Measurements from ENCODE around the gene GNAS-AS1. TPM values are rescaled to one million over a fixed set of nuclear protein-coding genes. Genes with fewer than 3 reads are reported as not detected.

GNAS-AS1 gene
- total RNA-seq, 2 experiments from 2014 or later, result 1.7 to 2.0 TPM

DNA sequence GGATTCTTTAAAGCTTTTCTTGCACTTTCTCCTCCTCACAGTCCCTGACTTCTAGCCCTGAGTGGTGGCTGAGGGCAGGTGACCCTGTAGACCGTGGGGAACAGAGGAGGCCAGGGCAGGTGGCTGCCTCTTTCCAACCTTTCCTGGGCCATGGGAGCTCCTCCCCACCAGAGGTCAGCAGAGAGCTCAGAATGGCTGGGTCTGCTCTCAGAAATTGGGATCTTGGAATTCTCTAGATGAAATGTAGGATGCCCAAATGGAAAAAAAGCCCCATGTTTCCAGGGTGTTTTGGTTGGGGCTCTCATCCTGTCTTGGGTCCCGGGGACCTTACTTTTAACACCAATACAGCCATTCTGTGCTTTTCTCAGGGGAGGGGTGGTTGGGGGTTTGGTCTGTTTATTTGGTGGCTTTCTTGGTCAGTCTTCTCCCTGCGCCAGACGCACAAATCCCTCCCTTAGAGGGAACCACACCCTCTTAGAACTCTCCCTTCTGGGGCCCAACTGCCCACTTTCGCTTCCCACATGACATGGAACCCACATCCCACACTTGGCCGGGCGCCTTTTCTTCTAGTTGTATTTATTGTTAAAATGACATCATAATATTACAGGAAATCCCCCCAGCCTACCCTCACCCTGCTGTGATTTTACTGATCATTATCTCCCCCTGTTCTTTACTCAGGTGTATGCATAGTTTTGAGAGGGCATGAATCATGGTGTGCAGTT lies 19.8 kb upstream of the GNAS-AS1 start:
- H3K27ac Mint-ChIP-seq, result no peak overlapping the region
- ATAC-seq (peak; percentile 76), DNase-seq (peak; percentile 72)
- H3K27me3 Mint-ChIP-seq, result peaks cover 6% of the 10 kb centered on the region
- ChIA-PET CTCF (interaction anchor here (0.8 to 2.2 kb wide), 18 partner anchors 9 to 585 kb away, joined by 3 to 18 read pairs (median 4); no protein-coding TSS in a partner anchor), POLR2A (interaction anchor here (1.1 kb wide), 1 partner anchor 351 kb away, joined by 3 read pairs; no protein-coding TSS in a partner anchor)
- peaks cover 11% of the 10 kb centered on the region for H3K4me1 Mint-ChIP-seq (ENCODE audit: low read depth)
- no peak overlapping the region for H3K4me3 Mint-ChIP-seq
- H3K9me3 Mint-ChIP-seq, result no peaks in the 10 kb centered on the region
- no peaks in the 10 kb centered on the region for H3K36me3 Mint-ChIP-seq (ENCODE audit: low read depth)
- intact Hi-C loops (cut with micrococcal nuclease), result loop anchor here (5.0 to 10.0 kb wide), 2 partner anchors 354 to 532 kb away; no protein-coding TSS in a partner anchor
- TF ChIP-seq, protein P1, sequence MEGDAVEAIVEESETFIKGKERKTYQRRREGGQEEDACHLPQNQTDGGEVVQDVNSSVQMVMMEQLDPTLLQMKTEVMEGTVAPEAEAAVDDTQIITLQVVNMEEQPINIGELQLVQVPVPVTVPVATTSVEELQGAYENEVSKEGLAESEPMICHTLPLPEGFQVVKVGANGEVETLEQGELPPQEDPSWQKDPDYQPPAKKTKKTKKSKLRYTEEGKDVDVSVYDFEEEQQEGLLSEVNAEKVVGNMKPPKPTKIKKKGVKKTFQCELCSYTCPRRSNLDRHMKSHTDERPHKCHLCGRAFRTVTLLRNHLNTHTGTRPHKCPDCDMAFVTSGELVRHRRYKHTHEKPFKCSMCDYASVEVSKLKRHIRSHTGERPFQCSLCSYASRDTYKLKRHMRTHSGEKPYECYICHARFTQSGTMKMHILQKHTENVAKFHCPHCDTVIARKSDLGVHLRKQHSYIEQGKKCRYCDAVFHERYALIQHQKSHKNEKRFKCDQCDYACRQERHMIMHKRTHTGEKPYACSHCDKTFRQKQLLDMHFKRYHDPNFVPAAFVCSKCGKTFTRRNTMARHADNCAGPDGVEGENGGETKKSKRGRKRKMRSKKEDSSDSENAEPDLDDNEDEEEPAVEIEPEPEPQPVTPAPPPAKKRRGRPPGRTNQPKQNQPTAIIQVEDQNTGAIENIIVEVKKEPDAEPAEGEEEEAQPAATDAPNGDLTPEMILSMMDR (IDR thresholded peaks at IDR 0.05), result peak; percentile 88

DNA sequence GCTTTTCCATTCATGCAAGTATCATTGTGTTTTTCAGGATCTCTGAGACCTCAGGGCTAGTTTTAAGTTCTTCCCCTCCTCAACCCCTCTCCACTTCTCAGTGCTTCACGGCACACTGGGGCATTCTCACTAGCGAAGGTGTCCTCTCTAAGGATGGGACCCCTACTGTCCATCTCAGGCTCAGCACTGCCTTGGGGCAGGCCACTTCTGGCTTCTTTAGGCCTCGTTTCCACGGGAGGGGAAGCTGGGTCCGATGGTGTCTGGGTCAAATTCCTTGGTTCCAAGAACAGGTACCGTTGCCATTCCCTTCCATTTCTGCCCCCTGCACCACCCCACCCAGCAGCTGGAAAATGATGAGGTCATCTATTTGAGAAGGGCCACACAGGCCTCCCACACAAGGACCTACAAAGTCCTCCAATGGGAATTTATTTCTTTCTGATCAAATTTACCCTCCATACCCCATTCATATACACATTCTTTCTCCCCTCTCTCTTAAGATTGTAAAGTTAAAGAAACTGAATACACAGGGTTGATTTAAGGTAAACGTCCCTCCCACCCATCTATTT lies 19.0 kb upstream of the GNAS-AS1 start:
- Mint-ChIP-seq H3K9me3 (no peaks in the 10 kb centered on the region), H3K4me1 (ENCODE audit: low read depth) (peaks cover 11% of the 10 kb centered on the region), H3K27ac (no peak overlapping the region), H3K4me3 (no peak overlapping the region), H3K27me3 (peaks cover 6% of the 10 kb centered on the region), H3K36me3 (ENCODE audit: low read depth) (no peaks in the 10 kb centered on the region)
- POLR2A ChIA-PET, result interaction anchor here (1.1 kb wide), 1 partner anchor 352 kb away, joined by 3 read pairs; no protein-coding TSS in a partner anchor
- TF ChIP-seq, protein P1 (IDR thresholded peaks at IDR 0.05), result no peak
- ATAC-seq (no peak), DNase-seq (no peak)
- CTCF ChIA-PET, result interaction anchor here (0.8 to 2.2 kb wide), 18 partner anchors 8 to 586 kb away, joined by 3 to 18 read pairs (median 4); no protein-coding TSS in a partner anchor
- intact Hi-C loops (cut with micrococcal nuclease), result loop anchor here (5.0 to 10.0 kb wide), 2 partner anchors 355 to 533 kb away; no protein-coding TSS in a partner anchor

DNA sequence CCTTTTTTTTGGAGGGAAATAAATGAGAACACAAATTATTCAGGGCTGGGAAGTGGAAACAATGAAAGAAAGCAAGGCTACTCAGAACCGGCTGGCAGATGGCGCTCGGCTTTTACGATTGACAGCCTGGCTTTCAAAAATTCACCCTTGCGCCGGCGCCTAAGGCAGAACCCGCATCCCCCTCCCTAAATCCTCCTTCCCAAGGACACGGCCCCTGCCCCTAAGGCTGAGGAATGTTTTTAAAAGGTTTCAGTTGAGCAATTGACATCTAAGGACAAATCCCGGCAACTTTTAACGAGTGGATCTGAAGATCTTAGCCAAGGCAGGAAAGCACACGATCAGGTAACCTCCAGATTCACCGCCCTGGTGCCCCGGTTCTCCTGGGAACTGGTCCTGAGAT lies 18.1 kb upstream of the GNAS-AS1 start:
- CTCF ChIA-PET, result interaction anchor here (1.6 to 1.7 kb wide), 3 partner anchors 30 to 587 kb away, joined by 4 to 9 read pairs (median 5); no protein-coding TSS in a partner anchor
- Mint-ChIP-seq H3K4me3 (no peak overlapping the region), H3K9me3 (no peaks in the 10 kb centered on the region), H3K4me1 (ENCODE audit: low read depth) (peaks cover 11% of the 10 kb centered on the region), H3K36me3 (ENCODE audit: low read depth) (no peaks in the 10 kb centered on the region), H3K27ac (no peak overlapping the region), H3K27me3 (peaks cover 6% of the 10 kb centered on the region)
- no peak for DNase-seq
- TF ChIP-seq, protein P1 (IDR thresholded peaks at IDR 0.05), result no peak
- ATAC-seq, result no peak
- intact Hi-C loops (cut with micrococcal nuclease), result no loop called here
- POLR2A ChIA-PET, result no interaction called here

DNA sequence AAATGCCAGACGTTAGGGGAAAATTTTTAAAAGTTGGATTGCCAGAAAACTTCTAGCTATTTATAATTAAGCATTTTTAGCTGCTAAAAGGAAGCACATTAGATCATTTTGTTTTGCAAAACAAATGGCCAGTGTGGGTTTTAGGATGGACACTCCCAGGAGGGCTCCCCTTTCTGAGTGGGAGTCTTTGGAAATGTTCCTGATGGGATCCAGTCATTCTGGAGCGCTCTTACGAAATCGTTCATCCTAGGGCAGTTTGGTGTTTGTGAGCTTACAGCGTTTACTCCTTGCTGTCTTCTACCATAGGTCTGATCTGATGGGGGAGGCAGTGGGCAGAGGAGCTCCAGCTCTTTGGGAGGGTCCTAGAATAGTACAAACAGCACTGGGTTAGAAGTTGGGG lies 16.5 kb upstream of the GNAS-AS1 start:
- no peaks in the 10 kb centered on the region for H3K36me3 Mint-ChIP-seq (ENCODE audit: low read depth)
- POLR2A ChIA-PET, result interaction anchor here (0.5 to 1.4 kb wide), 3 partner anchors 113 to 650 kb away, joined by 3 to 5 read pairs (median 3); no protein-coding TSS in a partner anchor

More for the DNA sequence above, 16.5 kb upstream of the GNAS-AS1 start:
- CTCF ChIA-PET, result interaction anchor here (1.0 to 1.8 kb wide), 4 partner anchors 12 to 355 kb away, joined by 5 to 7 read pairs (median 7); no protein-coding TSS in a partner anchor
- TF ChIP-seq, protein P1 (IDR thresholded peaks at IDR 0.05), result no peak
- intact Hi-C loops (cut with micrococcal nuclease), result no loop called here
- peaks cover 11% of the 10 kb centered on the region for H3K27me3 Mint-ChIP-seq
- no peak overlapping the region for H3K4me3 Mint-ChIP-seq
- ATAC-seq, result no peak
- peaks cover 11% of the 10 kb centered on the region for H3K4me1 Mint-ChIP-seq (ENCODE audit: low read depth)
- no peak overlapping the region for H3K27ac Mint-ChIP-seq
- no peaks in the 10 kb centered on the region for H3K9me3 Mint-ChIP-seq
- no peak for DNase-seq
